ENCODE measurements around the gene AUTS2.
A peak's percentile ranks its signal among the peaks of the same experiment; 100 is the strongest.
"Not testable (repeated sequence)": the region's sequence is repeated elsewhere in the genome, so short reads cannot be mapped to it uniquely, and the experiment has no call there.

AUTS2 gene

DNA sequence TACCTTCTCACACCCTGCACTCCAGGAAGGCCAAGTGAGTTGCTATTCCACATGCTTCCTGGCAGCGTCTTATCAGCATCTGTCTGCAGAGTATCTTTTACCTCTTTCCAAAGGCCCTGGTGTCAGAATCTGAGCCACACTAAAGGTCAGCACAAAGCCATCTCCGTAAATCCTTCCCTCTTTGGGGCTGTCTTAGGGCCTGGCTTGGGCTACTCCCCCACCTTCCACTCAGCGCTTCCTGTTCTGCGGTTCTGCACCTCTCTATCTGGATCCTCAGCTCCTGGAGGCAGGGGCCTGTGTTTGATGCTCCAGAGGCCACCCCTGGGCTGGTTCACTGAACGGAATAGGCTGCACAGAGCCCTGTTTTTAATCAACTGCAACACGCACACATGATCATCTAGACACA is 1198.8 kb downstream of the AUTS2 start:
- no peak for FAIRE-seq
- TF ChIP-seq POLR2AphosphoS5 (IDR thresholded peaks at IDR 0.05; ENCODE audit: low read depth, low read length) = no peak
- TF ChIP-seq TAF1 (IDR thresholded peaks at IDR 0.05; ENCODE audit: borderline replicate concordance, low read depth, low read length) = no peak
- no peak for TF ChIP-seq POLR2A (IDR thresholded peaks at IDR 0.05; ENCODE audit: low read depth, low read length)
- no peak for DNase-seq (ENCODE audit: insufficient read length)

DNA sequence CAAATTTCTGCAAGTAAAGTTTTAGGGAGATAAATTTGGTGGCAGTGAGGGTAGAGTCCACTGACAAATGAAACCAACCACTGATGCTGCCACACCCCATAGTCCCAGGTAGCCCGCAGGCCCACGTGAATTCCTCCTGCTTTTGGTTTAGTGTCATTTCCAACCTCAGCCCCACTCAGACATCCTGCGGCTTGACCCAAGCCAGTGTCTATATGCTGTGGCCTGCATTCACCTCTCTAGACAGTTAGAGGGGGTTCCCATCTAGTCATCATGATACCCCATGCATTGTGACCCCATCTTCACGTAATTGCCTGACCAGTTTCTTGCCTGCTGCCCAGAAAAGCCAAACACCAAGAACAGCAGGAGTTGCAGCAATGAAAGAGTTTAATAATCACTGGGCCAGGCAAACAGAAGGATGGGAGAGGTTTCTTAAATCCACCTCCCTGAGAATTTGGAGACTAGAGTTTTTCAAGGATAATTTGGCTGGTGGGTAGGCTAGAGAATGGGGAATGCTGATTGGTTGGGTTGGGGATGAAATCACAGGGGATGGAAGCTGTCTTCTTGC is 1201.6 kb downstream of the AUTS2 start:
- no peak for TF ChIP-seq POLR2A (IDR thresholded peaks at IDR 0.05; ENCODE audit: low read depth, low read length)
- no peak for FAIRE-seq
- DNase-seq (ENCODE audit: insufficient read length) = no peak

DNA sequence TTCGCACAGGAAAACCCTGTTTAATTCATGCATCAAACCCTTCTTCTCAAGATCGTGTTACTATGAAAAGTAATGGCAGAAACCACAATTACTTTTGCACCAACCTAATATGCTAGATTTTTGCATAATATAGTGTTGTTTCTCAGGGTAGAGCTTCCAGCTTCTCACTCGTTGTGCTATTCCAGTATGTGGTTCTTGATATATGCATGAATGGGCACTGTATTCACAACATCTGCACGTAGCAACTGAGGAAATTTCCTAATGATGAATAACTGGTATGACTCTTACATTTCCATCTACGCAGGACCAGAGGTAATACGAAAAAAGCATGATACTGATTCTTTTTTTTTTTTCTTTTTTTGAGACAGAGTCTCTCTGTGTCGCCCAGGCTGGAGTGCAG is 1207.1 kb downstream of the AUTS2 start:
- TF ChIP-seq POLR2A (IDR thresholded peaks at IDR 0.05; ENCODE audit: low read depth, low read length) (no peak), POLR2AphosphoS5 (IDR thresholded peaks at IDR 0.05; ENCODE audit: low read depth, low read length) (no peak), TAF1 (IDR thresholded peaks at IDR 0.05; ENCODE audit: borderline replicate concordance, low read depth, low read length) (no peak)
- no peak for DNase-seq (ENCODE audit: insufficient read length)
- FAIRE-seq = no peak

DNA sequence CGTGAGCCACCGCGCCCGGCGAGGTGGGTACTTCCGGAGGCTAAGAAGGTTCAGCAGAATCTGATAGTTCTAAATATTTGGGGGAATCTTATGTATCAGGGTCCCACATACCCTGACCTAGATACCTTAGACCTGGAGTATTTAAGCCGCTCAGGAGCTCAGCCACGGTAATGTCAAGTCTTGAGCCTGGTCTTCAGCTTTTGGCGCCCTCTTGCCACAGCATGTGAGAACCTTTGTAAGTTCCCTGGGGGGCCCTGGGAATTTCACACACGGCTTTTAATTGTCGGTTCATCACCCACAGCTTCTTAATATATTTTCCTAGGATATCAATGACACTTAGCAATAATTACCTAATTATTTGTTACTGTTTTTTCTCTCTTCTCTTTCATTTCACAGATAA is 1209.4 kb downstream of the AUTS2 start:
- TF ChIP-seq TAF1 (IDR thresholded peaks at IDR 0.05; ENCODE audit: borderline replicate concordance, low read depth, low read length) (no peak), POLR2A (IDR thresholded peaks at IDR 0.05; ENCODE audit: low read depth, low read length) (no peak), POLR2AphosphoS5 (IDR thresholded peaks at IDR 0.05; ENCODE audit: low read depth, low read length) (no peak)
- DNase-seq (ENCODE audit: insufficient read length) = no peak

DNA sequence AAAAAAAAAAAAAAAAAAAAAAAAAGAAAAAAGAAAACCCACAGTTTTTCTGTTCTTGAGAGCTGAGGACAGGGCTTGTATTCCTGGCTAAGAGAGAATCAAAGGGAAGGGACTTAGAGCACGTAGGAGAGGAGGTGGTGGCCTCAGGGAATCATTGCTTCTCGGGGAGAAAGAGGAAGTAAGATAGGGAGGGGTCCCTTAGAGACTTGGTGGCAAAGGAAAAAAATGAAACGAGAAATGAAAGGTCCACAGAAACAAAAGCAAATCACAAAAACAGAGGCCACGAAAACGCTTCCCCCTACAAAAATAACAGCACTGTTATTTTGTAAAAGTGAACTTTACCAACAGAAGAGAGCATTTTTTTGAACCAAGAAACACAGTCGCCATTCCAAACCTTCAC is 1210.6 kb downstream of the AUTS2 start:
- no peak for FAIRE-seq
- TF ChIP-seq POLR2A (IDR thresholded peaks at IDR 0.05; ENCODE audit: low read depth, low read length) = no peak
- no peak for TF ChIP-seq TAF1 (IDR thresholded peaks at IDR 0.05; ENCODE audit: borderline replicate concordance, low read depth, low read length)
- TF ChIP-seq POLR2AphosphoS5 (IDR thresholded peaks at IDR 0.05; ENCODE audit: low read depth, low read length) = no peak
- DNase-seq (ENCODE audit: insufficient read length) = no peak

More for the DNA sequence above, 1209.4 kb downstream of the AUTS2 start:
- no peak for FAIRE-seq

DNA sequence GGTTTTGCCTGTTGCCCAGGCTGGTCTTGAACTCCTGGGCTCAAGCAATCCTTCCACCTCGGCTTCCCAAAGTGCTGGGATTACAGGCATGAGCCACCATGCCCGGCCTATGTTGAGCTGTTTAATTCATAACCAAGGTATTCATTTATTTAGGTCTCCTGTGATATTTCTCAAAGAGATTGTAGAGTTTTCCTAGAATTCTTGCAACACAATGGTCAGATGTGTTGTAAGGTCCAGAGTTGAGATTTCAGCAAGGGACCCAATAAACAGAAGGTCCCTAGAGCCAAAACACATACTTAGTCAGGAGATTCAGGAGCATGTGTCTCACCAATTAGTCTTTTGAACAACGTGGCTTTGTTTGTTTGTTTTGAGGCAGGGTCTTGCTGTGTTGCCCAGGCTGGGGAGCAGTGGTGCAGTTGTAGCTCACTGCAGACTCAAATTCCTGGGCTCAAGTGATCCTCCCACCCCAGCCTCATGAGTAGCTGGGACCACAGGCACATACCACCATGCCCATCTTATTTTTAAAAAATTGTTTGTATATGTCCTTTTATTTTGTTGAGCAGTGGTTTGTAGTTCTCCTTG is 1212.4 kb downstream of the AUTS2 start:
- DNase-seq (ENCODE audit: insufficient read length) (no peak), FAIRE-seq (no peak)
- TF ChIP-seq POLR2AphosphoS5 (IDR thresholded peaks at IDR 0.05; ENCODE audit: low read depth, low read length) (no peak), TAF1 (IDR thresholded peaks at IDR 0.05; ENCODE audit: borderline replicate concordance, low read depth, low read length) (no peak), POLR2A (IDR thresholded peaks at IDR 0.05; ENCODE audit: low read depth, low read length) (no peak)

DNA sequence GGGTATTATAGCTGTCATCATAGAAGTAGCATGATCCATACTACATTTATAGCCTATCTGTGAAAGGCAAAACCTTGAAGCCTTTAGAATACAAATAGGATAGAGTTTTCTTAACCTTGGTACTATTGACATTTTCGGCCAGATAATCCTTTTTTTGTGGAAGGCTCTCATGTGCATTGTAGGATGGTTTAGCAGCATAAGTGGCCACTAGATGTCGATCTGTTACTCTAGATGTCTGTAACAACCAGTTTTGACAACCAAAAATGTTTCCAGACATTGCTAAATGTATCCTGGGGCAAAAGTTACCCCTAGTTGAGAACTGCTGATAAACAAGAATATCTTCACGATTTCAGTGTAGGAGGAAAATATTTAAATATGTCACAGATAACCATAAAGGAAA is 1214.2 kb downstream of the AUTS2 start:
- TF ChIP-seq POLR2AphosphoS5 (IDR thresholded peaks at IDR 0.05; ENCODE audit: low read depth, low read length) = no peak
- TF ChIP-seq POLR2A (IDR thresholded peaks at IDR 0.05; ENCODE audit: low read depth, low read length) = no peak
- TF ChIP-seq TAF1 (IDR thresholded peaks at IDR 0.05; ENCODE audit: borderline replicate concordance, low read depth, low read length) = no peak
- DNase-seq (ENCODE audit: insufficient read length) (no peak), FAIRE-seq (no peak)

DNA sequence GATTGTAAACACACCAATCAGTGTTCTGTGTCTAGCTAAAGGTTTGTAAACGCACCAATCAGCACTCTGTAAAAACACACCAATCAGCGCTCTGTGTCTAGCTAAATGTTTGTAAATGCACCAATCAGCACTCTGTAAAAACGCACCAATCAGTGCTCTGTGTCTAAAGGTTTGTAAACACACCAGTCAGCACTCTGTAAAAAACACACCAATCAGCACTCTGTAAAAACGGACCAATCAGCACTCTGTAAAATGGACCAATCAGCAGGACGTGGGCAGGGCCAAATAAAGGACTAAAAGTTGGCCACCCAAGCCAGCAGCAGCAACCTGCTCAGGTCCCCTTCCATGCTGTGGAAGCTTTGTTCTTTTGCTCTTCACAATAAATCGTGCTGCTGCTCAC is 1224.2 kb downstream of the AUTS2 start:
- FAIRE-seq; DNase-seq (ENCODE audit: insufficient read length): not testable (repeated sequence)

DNA sequence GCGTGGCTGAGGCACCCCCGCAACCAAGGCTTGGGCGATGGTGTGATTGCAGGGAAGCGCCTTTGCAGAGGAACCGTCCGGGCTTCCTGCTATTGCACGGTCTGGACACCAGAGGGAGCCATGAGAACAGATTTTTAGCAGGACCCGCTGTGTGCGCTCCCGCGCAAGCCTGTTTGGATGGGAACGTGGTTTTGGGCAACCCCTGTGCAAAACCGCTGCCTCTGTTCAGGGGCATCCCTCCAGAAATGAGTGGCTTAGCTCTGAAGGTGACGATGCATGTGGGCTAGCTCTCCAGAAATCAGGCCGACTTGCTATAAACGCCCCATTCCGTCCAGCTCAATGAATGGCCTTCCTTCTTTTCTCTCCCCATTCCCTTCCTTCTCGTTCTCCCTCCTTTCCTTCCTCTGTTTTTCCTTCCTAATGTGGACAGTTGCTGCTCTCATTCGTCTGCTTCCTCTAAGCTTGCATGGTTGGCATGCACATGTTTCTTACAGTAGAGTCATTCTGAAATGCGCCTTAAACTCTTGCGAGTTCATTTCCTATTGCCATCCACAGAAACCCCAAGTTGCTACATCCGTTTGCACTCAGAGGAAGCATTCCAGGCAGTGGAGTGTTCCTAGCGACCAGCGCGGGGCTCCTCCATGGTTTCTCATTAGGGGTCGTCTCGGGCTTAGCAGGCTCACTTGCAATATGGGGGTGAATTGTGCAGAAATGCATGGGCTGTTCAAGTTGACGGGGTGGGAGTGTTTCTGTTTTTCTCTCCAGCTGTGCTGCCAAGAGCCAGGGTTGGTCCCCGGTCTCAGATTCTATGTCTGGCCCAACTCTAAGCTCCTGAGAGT is 1231.2 kb downstream of the AUTS2 start:
- FAIRE-seq (no peak), DNase-seq (ENCODE audit: insufficient read length) (peak; percentile 49)
- TF ChIP-seq POLR2A (IDR thresholded peaks at IDR 0.05; ENCODE audit: low read depth, low read length) = no peak
- no peak for TF ChIP-seq POLR2AphosphoS5 (IDR thresholded peaks at IDR 0.05; ENCODE audit: low read depth, low read length)
- no peak for TF ChIP-seq TAF1 (IDR thresholded peaks at IDR 0.05; ENCODE audit: borderline replicate concordance, low read depth, low read length)

DNA sequence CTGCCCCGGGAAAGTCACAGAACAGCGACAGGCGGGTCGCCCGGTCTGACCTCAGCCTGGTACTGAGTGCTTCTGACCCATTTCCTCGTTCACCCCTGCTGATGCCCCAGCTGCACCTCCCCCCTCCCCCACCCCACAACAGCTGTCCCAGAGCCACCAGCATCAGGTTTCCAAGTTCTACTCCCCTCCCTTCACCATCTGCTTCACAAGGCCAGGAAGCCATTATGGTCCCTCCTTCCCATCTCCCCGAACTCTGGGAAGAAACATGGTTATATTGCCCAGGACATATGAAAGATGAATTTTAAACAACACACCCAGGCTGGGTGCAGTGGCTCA is 1231.8 kb downstream of the AUTS2 start:
- TF ChIP-seq POLR2A (IDR thresholded peaks at IDR 0.05; ENCODE audit: low read depth, low read length) (no peak), POLR2AphosphoS5 (IDR thresholded peaks at IDR 0.05; ENCODE audit: low read depth, low read length) (no peak), TAF1 (IDR thresholded peaks at IDR 0.05; ENCODE audit: borderline replicate concordance, low read depth, low read length) (no peak)
- FAIRE-seq = no peak
- DNase-seq (ENCODE audit: insufficient read length) = no peak

DNA sequence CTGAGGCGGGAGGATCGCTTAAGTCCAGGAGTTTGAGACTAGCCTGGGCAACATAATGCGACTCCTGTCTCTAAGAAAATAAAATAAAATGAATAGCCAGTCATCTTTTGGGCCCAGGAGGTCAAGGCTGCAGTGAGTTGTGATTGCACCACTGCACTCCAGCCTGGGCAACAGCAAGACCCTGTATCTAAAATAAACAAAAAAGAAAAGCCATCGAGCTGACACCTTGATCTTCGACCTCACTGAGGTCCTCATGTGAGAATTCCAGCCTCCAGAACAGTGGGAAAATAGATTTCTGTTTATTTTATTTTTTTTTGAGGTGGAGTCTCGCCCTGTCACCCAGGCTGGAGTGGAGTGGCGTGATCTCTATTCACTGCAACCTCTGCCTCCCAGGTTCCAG is 1232.2 kb downstream of the AUTS2 start:
- TF ChIP-seq POLR2AphosphoS5 (IDR thresholded peaks at IDR 0.05; ENCODE audit: low read depth, low read length) (no peak), POLR2A (IDR thresholded peaks at IDR 0.05; ENCODE audit: low read depth, low read length) (no peak), TAF1 (IDR thresholded peaks at IDR 0.05; ENCODE audit: borderline replicate concordance, low read depth, low read length) (no peak)
- no peak for FAIRE-seq
- DNase-seq (ENCODE audit: insufficient read length) = no peak

DNA sequence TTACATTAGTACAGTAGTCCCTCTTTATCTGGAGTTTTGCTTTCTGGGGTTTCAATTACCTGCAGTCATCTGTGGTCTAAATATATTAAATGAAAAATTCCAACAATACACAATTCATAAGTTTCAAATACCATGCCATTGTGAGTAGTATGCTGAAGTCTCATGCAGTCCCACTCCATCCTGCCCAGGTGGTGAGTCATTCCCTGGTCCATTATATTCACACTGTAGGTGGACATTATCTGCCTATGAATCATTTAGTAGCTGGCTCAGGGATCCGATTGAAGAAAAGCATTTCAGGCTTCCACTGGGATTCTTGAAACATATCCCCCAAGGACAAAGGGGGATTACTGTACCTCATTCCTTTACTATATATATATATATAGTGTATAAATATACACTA is 1235.5 kb downstream of the AUTS2 start:
- no peak for FAIRE-seq
- TF ChIP-seq TAF1 (IDR thresholded peaks at IDR 0.05; ENCODE audit: borderline replicate concordance, low read depth, low read length) (no peak), POLR2AphosphoS5 (IDR thresholded peaks at IDR 0.05; ENCODE audit: low read depth, low read length) (no peak), POLR2A (IDR thresholded peaks at IDR 0.05; ENCODE audit: low read depth, low read length) (no peak)
- DNase-seq (ENCODE audit: insufficient read length) = no peak
